Stomach (tissue), 19 donors: ENCODE results near the gene SAMM50. TPM values are rescaled to one million over a fixed set of nuclear protein-coding genes. Genes with fewer than 3 reads are reported as not detected.

Experiments
- DNase-seq, 2 donors: peaks; one replicate each; pipeline versions ENCODE4 v3.0.0 to v3.0.0-alpha.2; 2013 to 2019
- H3K27ac ChIP-seq, 5 donors: fragments of 200-600 bp in 4 of 5; sonication (generic) in 4 of 5; one replicate each; pipeline ENCODE4 v1.5.1; 2013 to 2019; ENCODE audit warnings: mild to moderate bottlenecking in 1 of 5, moderate library complexity in 1 of 5
- H3K27me3 ChIP-seq, 3 donors: fragments of 200-600 bp; sonication (generic); one replicate each; pipeline ENCODE4 v1.5.1; 2017 to 2019; ENCODE audit warnings: mixed run types in 1 of 3
- H3K36me3 ChIP-seq, 4 donors: fragments of 200-600 bp; sonication (generic); 1 replicate in 3 of 4; 2 replicates in 1 of 4; pipeline ENCODE4 v1.5.1; 2016 to 2019
- H3K4me1 ChIP-seq, 4 donors: fragments of 200-600 bp; sonication (generic); one replicate each; pipeline ENCODE4 v1.5.1; 2016 to 2019
- H3K4me3 ChIP-seq, 4 donors: fragments of 200-600 bp; sonication (generic) in 3 of 4; one replicate each; pipeline ENCODE4 v1.5.1; 2016 to 2019; ENCODE audit warnings: mild to moderate bottlenecking in 1 of 4
- H3K9me3 ChIP-seq, 4 donors: fragments of 200-600 bp; sonication (generic); one replicate each; pipeline ENCODE4 v1.5.1; 2016 to 2019
- CTCF ChIP-seq, 7 experiments: fragments of 450-650 bp in 4 of 7; fragments of 200-600 bp in 3 of 7; sonication (generic) in 3 of 7; IDR thresholded peaks; one replicate each; pipeline ENCODE4 v1.5.1; 2016 to 2019; ENCODE audit warnings: antibody characterized with exemption in 7 of 7, control low read depth in 2 of 7, mild to moderate bottlenecking in 1 of 7
- EP300 ChIP-seq: sonication (generic); formaldehyde crosslinking; IDR thresholded peaks from one replicate; pipeline ENCODE4 v1.6.1; 2017; ENCODE audit warnings: antibody characterized with exemption
- POLR2A ChIP-seq, 4 donors: fragments of 450-650 bp; IDR thresholded peaks; one replicate each; pipeline ENCODE4 v1.6.1; 2016; ENCODE audit warnings: antibody characterized with exemption in 4 of 4, control low read depth in 2 of 4, mild to moderate bottlenecking in 1 of 4, moderate library complexity in 1 of 4
- POLR2AphosphoS5 ChIP-seq, 3 donors: sonication (generic); formaldehyde crosslinking; IDR thresholded peaks; one replicate each; pipeline ENCODE4 v1.6.1; 2016; ENCODE audit warnings: antibody characterized with exemption in 3 of 3
- WGBS, 5 donors: extraction: QIAGEN DNeasy Blood & Tissue Kit in 3 of 5; methylation state at CpG; one replicate each; pipeline versions ENCODE4 v1.1.5 to v1.1.7; 2013 to 2018; 5-methylcytosine and 5-hydroxymethylcytosine counted together
- intact Hi-C: fragments of 100-400 bp; cut with DNase I; formaldehyde crosslinking; loops from one replicate; pipeline ENCODE4 v1.15.1; 2023; ENCODE audit warnings: low total_unique reads
- long read RNA-seq, 10 donors: transcript quantifications; one replicate each; lab custom pipeline, GENCODE V29; 2026
- polyA plus RNA-seq, 3 donors: library from polyadenylated mRNA; stranded (reverse); fragments of 200-250 nt; gene quantifications; one replicate each; pipeline ENCODE4 v1.2.3, GENCODE V29; 2013
- total RNA-seq, 5 donors: library from RNA; depleted of rRNA; stranded (reverse); fragments of >200 nt; gene quantifications; one replicate each; pipeline versions ENCODE4 v1.1.0 to v1.2.3, GENCODE V29; 2014 to 2016
- donor health status: healthy with polysubstance abuse.
- donor health status: Bipolar disorder and iron deficiency.
- donor health status: healthy.

SAMM50 gene
- total RNA-seq (10 to 100 TPM; 18.7 to 52.1 (median 27.8) TPM), polyA plus RNA-seq (10 to 100 TPM; 31.8 to 54.7 (median 34.9) TPM)
- long read RNA-seq, donor 1, partial matches to known transcripts: 0 of 6 reads
- long read RNA-seq, donor 1, other reads (novel, unspliced or antisense): 0 of 6 reads
- long read RNA-seq, donor 2, transcript SAMM50-201 (15 exons, 1,717 nt): major isoform, 13 of 15 reads
- long read RNA-seq, donor 2, partial matches to known transcripts: 0 of 15 reads
- long read RNA-seq, donor 2, other reads (novel, unspliced or antisense): 0 of 15 reads
- long read RNA-seq, donor 3, transcript SAMM50-201 (15 exons, 1,717 nt): major isoform, 7 of 15 reads
- long read RNA-seq, donor 3, partial matches to known transcripts: 7 of 15 reads
- long read RNA-seq, donor 3, other reads (novel, unspliced or antisense): 0 of 15 reads
- long read RNA-seq, donor 4: 0 reads
- long read RNA-seq, donor 5, transcript SAMM50-201 (15 exons, 1,717 nt): major isoform, 13 of 16 reads
- long read RNA-seq, donor 5, partial matches to known transcripts: 0 of 16 reads
- long read RNA-seq, donor 5, other reads (novel, unspliced or antisense): 0 of 16 reads
- long read RNA-seq, donor 6, transcript SAMM50-201 (15 exons, 1,717 nt): major isoform, 33 of 39 reads
- long read RNA-seq, donor 6, partial matches to known transcripts: 0 of 39 reads
- long read RNA-seq, donor 6, other reads (novel, unspliced or antisense): 0 of 39 reads
- long read RNA-seq, donor 7, transcript SAMM50-201 (15 exons, 1,717 nt): major isoform, 12 of 25 reads
- long read RNA-seq, donor 7, partial matches to known transcripts: 12 of 25 reads
- long read RNA-seq, donor 7, other reads (novel, unspliced or antisense): 0 of 25 reads
- long read RNA-seq, donor 8, transcript SAMM50-201 (15 exons, 1,717 nt): major isoform, 9 of 19 reads
- long read RNA-seq, donor 8, partial matches to known transcripts: 10 of 19 reads
- long read RNA-seq, donor 8, other reads (novel, unspliced or antisense): 0 of 19 reads
- long read RNA-seq, donor 9, transcript SAMM50-201 (15 exons, 1,717 nt): major isoform, 13 of 33 reads
- long read RNA-seq, donor 9, partial matches to known transcripts: 19 of 33 reads
- long read RNA-seq, donor 9, other reads (novel, unspliced or antisense): 0 of 33 reads
- long read RNA-seq, donor 10, transcript SAMM50-201 (15 exons, 1,717 nt): major isoform, 8 of 8 reads
- long read RNA-seq, donor 10, partial matches to known transcripts: 0 of 8 reads
- long read RNA-seq, donor 10, other reads (novel, unspliced or antisense): 0 of 8 reads

GRCh38 chr22:43955040-43955882 lies at the start of gene SAMM50:
Gene SAMM50 (plus strand): TSS chr22:43955442. CDS start chr22:43955578, 136 bp downstream.
- intact Hi-C loops: no loop called here
- TF ChIP-seq POLR2AphosphoS5 (IDR thresholded peaks at IDR 0.05): peak; percentile 86 to 97 (median 88)
- TF ChIP-seq EP300: no peak
- Histone ChIP-seq H3K9me3 (no peaks in the 10 kb centered on the region), H3K4me3 (peak within 1 kb of the TSS; percentile 73 to 98 (median 84)), H3K4me1 (peaks cover 29 to 35% (median 34%) of the 10 kb centered on the region in 4 donors), H3K27ac (peak within 1 kb of the TSS; percentile 79 to 92 (median 89)), H3K36me3 (no peaks in the 10 kb centered on the region), H3K27me3 (peaks cover 0 to 6% (median 0%) of the 10 kb centered on the region in 3 donors)
- WGBS, 5 donors: 0 to 1% (median 1%) methylated on average over 32 to 74 of the region's 74 CpGs
- DNase-seq: peak; percentile 94 to 98

GRCh38 chr22:43905681-43906080 lies 49.6 kb upstream of the SAMM50 start:
- Histone ChIP-seq H3K27me3 (peaks cover 0 to 81% (median 2%) of the 10 kb centered on the region in 3 donors), H3K36me3 (no peaks in the 10 kb centered on the region), H3K4me3 (no peak overlapping the region), H3K27ac (no peak overlapping the region), H3K9me3 (no peaks in the 10 kb centered on the region), H3K4me1 (no peaks in the 10 kb centered on the region)
- 39 to 50% (median 44%) methylated on average over 7 of the region's 7 CpGs for WGBS, 5 donors
- DNase-seq: no peak
- intact Hi-C loops: no loop called here
- TF ChIP-seq POLR2A (IDR thresholded peaks at IDR 0.05) (no peak), POLR2AphosphoS5 (IDR thresholded peaks at IDR 0.05) (no peak), CTCF (IDR thresholded peaks at IDR 0.05) (no peak), EP300 (no peak)

- Histone ChIP-seq H3K27me3 (peaks cover 0 to 73% (median 0%) of the 10 kb centered on the region in 3 donors), H3K4me1 (no peaks in the 10 kb centered on the region), H3K9me3 (no peaks in the 10 kb centered on the region), H3K4me3 (no peak overlapping the region), H3K36me3 (no peaks in the 10 kb centered on the region), H3K27ac (no peak overlapping the region)
- TF ChIP-seq POLR2AphosphoS5 (IDR thresholded peaks at IDR 0.05) (no peak), EP300 (no peak), CTCF (IDR thresholded peaks at IDR 0.05) (no peak), POLR2A (IDR thresholded peaks at IDR 0.05) (no peak)
- WGBS, 5 donors: 67 to 85% (median 81%) methylated on average over 1 of the region's 1 CpG
- intact Hi-C loops: no loop called here
- DNase-seq: no peak
Measured at GRCh38 chr22:43909708-43910107, 45.5 kb upstream of the SAMM50 start.

- 60 to 71% (median 66%) methylated on average over 5 to 6 of the region's 6 CpGs for WGBS, 5 donors
Measured at GRCh38 chr22:43910178-43910695, 45.0 kb upstream of the SAMM50 start.

More at GRCh38 chr22:43910178-43910695, 45.0 kb upstream of the SAMM50 start:
- H3K36me3 ChIP-seq: no peaks in the 10 kb centered on the region
- DNase-seq: no peak
- intact Hi-C loops: no loop called here
- TF ChIP-seq POLR2A (IDR thresholded peaks at IDR 0.05) (no peak), EP300 (no peak), CTCF (IDR thresholded peaks at IDR 0.05) (no peak), POLR2AphosphoS5 (IDR thresholded peaks at IDR 0.05) (no peak)
- H3K27ac ChIP-seq: no peak overlapping the region
- H3K4me3 ChIP-seq: no peak overlapping the region
- H3K9me3 ChIP-seq: no peaks in the 10 kb centered on the region
- H3K4me1 ChIP-seq: no peaks in the 10 kb centered on the region
- H3K27me3 ChIP-seq: peaks cover 0 to 73% (median 0%) of the 10 kb centered on the region in 3 donors
